Dermis blood vessel endothelial cell (primary cell): ENCODE results near the gene ZDHHC8. TPM values are rescaled to one million over a fixed set of nuclear protein-coding genes. Genes with fewer than 3 reads are reported as not detected.

Source experiments
- DNase-seq: peaks from one replicate; pipeline ENCODE4 v3.0.0; 2010
- total RNA-seq: library from RNA; depleted of rRNA; stranded (reverse); fragments of >200 nt; gene quantifications from 2 replicates; pipeline ENCODE4 v1.2.3, GENCODE V29; 2014

The ZDHHC8 gene
- total RNA-seq, 1 donor from 2014 or later, result 9.0 TPM

GRCh38 chr22:20096574-20097420, 34.8 kb upstream of the ZDHHC8 start:
- no peak for DNase-seq

GRCh38 chr22:20099099-20099711, 32.4 kb upstream of the ZDHHC8 start:
- no peak for DNase-seq

- DNase-seq, result no peak
Measured at GRCh38 chr22:20101638-20102037, 30.0 kb upstream of the ZDHHC8 start.

- no peak for DNase-seq
Measured at GRCh38 chr22:20102203-20102780, 29.3 kb upstream of the ZDHHC8 start.

- no peak for DNase-seq
Measured at GRCh38 chr22:20105456-20106204, 26.0 kb upstream of the ZDHHC8 start.

GRCh38 chr22:20106205-20106848, 25.3 kb upstream of the ZDHHC8 start:
- DNase-seq, result no peak

GRCh38 chr22:20106849-20107237, 24.8 kb upstream of the ZDHHC8 start:
- no peak for DNase-seq

GRCh38 chr22:20107471-20107901, 24.1 kb upstream of the ZDHHC8 start:
- DNase-seq, result no peak

GRCh38 chr22:20107951-20108756, 23.4 kb upstream of the ZDHHC8 start:
- DNase-seq, result no peak

GRCh38 chr22:20108757-20109230, 22.8 kb upstream of the ZDHHC8 start:
- no peak for DNase-seq

- no peak for DNase-seq
Measured at GRCh38 chr22:20109411-20110358, 21.9 kb upstream of the ZDHHC8 start.

GRCh38 chr22:20110359-20110985, 21.1 kb upstream of the ZDHHC8 start:
- DNase-seq, result no peak

- peak; percentile 64 for DNase-seq
Measured at GRCh38 chr22:20111045-20111688, 20.4 kb upstream of the ZDHHC8 start.

- no peak for DNase-seq
Measured at GRCh38 chr22:20111689-20112622, 19.6 kb upstream of the ZDHHC8 start.

GRCh38 chr22:20112623-20113511, 18.7 kb upstream of the ZDHHC8 start:
- no peak for DNase-seq

GRCh38 chr22:20113551-20114310, 17.9 kb upstream of the ZDHHC8 start:
- DNase-seq, result no peak
